ENCODE results near the gene CNKSR3.

Gene CNKSR3

GRCh38 chr6:154500769-154501577 lies 9.5 kb downstream of the CNKSR3 start:
- no peak for DNase-seq

DNA sequence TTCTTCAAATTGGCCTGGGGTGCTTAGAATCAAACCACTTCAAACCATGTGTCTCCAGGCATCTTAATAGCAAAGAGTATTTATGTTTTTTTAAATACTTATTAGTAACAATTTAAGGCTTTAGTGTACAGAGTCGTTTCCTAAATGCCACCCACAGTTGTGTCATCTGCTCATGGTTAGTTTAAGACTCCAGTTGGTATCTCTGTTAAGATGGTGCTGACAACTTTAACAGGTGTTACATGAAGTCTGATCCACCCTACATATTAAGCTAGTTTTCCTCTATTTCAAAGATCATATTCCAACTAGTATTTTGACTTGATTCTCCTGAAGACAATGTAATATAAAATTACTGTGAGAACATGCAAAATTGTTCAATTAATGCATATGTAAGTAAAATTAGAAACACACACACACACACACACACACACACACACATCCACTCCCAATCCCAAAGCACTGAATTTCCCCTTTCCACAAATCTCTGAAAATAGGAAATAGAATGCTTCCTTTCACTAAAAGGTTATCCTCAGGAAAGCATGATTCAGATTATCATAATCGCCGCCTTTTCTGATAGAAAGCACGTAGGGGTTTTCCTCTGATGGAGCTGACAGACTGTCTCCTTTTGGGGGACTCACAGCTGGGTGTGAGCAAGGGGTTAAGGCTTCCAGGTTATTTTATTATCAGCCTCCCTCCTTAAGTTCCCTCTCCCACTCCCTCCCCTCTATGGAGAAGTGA lies 10.5 kb downstream of the CNKSR3 start:
- DNase-seq = no peak

- DNase-seq = no peak
Measured at GRCh38 chr6:154498340-154498934, 12.0 kb downstream of the CNKSR3 start.

DNA sequence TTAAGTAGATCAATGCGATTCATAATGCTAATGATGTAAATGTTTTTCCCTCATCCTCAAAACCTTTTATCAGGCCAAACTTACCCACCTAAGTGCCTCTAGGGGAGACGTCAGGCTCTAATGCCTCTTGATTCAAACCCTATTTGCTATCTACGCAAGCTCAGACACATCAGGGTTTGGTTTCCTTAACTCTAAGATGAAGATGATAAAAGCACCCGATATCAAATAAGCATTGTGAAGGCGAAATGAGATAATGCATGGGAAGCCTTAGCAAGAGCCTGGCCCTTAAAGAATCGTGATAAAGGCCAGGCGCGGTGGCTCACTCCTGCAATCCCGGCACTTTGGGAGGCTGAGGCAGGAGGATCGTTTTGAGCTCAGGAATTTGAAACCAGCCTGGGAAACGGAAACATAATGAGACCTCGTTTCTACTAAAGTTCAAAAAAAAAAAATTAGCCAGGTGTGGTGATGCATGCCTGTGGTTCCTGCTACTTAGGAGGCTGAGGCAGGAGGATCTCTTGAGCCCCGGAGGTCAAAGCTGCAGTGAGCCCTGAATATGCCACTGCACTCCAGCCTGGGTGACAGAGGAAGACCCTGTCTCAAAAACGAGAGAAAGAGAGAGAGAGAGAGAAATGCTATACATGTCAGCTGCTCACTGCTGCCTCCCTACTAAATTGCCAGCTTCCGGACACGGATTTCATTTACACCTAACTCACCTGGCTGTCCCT lies 13.5 kb downstream of the CNKSR3 start:
- no peak for DNase-seq

- no peak for DNase-seq
Measured at GRCh38 chr6:154496186-154496585, 14.3 kb downstream of the CNKSR3 start.

- no peak for DNase-seq
Measured at GRCh38 chr6:154494592-154495311, 15.7 kb downstream of the CNKSR3 start.

GRCh38 chr6:154491567-154492470 lies 18.7 kb downstream of the CNKSR3 start:
- DNase-seq = no peak

GRCh38 chr6:154489822-154490221 lies 20.7 kb downstream of the CNKSR3 start:
- DNase-seq = no peak

DNA sequence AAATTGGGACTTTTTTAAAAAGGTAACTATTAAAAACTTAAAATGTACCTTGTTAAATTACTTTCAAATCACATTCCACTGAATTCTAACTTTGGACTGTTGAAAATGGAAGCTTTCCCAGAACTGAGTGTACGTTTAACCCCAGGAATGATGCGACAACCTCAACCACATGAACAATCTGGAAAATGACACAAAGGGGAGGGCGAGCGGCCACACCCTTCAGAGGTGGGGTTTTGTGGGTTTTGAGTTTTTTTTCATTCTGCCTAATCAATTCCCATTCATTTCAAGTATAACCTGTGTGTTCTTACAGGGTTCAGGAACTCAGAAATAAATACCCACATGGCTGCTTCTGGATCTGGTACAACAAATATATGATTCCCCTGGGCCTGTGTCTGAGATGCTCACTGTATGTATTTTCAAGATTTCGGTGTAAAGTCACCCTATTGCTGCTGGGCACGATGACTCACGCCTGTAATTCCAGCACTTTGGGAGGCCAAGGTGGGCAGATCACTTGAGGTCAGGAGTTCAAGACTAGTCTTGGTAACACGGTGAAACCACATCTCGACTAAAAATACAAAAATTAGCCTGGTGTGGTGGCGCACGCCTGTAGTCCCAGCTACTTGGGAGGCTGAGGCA lies 21.6 kb downstream of the CNKSR3 start:
- no peak for DNase-seq

DNA sequence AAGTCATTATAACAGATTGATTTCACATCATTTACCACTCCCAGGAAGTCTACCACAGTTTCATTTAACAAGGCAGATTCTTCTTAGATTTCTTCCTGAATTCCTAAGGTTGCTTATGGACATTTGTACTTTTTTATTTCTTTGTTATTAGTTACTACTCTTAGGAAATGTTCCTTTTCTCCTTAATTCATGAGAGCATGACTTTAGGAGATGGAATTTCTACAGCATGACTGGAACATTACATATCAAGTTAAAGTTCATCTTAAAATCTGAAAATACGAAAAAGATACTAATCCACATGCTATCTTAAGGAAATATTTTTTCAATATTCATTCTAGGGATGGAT lies 22.3 kb downstream of the CNKSR3 start:
- DNase-seq = no peak

DNA sequence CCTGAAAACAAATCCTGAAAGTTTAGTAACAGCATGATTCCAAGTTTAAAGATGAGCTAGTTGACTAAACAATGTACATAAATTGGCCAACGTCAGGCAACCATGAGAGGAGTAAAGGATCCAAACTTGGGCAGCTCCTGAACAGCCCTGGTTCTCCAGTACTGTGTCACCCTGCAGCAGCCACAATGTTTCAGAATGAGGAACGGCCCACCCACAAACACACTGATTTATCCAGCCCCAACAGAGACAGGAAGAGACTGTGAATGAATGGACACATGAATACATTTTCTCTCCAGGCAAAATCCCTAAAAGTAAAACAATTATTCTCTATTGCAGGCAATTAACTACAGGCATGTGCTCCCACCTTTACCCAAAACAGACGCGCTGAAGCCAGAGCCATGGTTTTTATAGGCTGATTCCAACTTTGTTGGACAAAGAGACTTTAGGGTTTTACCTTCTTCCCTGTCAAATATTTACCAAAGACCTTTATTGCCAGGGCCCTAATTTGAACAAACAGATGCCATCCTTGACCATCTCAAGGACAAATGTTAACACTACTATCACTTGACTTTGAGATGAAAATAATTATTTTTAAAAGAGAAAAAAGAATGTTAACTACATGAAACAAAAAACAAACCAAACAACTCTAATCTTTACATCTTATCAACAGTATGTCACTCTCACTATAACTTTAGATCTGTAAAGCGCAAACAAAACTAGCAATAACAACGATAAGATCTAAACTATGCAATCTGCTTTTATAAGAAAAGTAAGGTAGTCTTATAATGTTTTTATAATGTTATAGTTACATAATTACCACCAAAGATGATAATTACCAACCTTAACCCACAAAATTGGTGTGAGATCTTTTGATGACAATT lies 22.9 kb downstream of the CNKSR3 start:
- no peak for DNase-seq

DNA sequence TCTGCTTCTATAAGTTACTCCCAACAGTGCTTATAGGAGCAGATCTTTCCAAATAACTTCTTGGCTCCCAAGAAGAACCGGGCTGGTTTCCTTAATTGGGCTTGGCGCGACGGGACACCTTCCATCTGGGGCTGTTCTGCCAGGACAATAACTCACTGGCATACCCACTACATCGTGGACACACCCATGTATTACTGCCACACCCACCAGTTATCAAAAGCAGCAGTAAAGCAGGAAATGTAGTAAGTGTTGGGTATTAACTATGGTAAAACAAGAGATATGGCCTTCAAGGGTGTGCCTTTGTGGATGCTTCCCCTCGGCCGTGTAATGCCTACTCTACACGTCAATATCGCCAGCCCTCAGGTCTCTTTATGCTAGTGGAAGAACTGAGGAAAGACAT lies 24.7 kb downstream of the CNKSR3 start:
- DNase-seq = no peak

GRCh38 chr6:154484942-154485341 lies 25.5 kb downstream of the CNKSR3 start:
- DNase-seq = no peak

DNA sequence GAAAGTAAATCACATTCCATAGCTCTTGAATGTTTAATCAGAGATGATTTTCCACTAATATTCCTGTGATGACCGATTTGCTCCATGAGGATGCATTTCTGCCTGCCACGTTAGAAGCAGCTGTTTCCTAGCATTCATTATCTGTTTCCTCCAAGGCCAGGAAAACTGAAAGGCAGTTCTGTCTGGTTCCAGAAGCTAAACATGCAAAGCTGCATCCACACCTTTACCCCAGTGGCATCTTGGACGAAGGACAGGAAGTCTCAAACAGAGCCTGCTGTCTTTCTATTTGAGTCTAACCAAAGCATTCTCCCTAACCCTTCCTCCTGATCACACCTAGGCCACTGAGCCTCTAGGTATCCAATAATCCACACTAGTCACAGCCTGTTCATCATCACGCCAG lies 27.6 kb downstream of the CNKSR3 start:
- no peak for DNase-seq

- no peak for DNase-seq
Measured at GRCh38 chr6:154481521-154482013, 28.9 kb downstream of the CNKSR3 start.

DNA sequence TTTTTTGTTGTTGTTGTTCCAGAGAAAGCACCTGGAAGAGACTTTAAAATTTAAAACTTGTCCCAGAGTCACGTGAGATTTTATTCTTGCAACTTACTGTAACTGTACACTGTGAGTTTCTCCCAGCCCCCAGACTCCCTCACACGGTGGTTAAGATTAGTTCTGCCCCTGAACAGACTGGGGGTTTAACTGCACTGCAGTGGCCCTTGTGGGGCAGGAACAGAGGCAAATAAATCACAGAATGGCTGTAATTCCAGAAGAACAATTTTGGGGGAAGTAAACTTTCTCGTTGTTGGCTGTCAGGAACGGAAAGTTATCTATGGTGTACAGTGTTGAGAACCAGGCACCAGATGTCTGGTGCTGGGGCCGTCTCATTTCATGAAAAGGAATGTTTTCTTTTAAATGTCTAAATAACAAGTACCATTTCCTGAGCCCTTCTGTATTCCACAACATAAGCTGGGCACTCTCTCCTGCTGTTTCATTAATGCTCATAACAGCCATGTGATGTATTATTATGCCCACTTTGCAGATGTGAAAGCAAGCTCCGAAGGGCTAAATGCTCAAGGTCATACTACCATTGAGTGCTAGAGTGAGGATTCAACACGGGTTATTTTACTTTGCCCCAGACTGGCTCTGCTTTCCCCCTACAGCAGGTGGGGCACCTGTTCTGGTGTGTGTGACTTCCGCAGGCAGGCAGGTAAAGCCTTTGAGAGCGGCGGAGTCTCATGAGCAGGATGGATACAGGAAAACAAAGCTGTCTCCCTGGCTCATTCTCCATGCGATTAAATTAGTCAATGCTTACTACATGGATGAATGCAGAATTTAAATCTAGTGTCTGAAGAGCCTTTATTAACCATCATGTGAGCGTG lies 30.5 kb downstream of the CNKSR3 start:
- DNase-seq = no peak

- no peak for DNase-seq
Measured at GRCh38 chr6:154479351-154479769, 31.1 kb downstream of the CNKSR3 start.

- no peak for DNase-seq
Measured at GRCh38 chr6:154478701-154479060, 31.8 kb downstream of the CNKSR3 start.

Measured in NCI-H510A treated with DMSO at 0.1 percent for 48 hours (cell line).